HL-60 (cell line): ENCODE results near the gene USH2A.

Experiments used
- POLR2AphosphoS5 ChIP-seq: IDR thresholded peaks from 2 replicates; pipeline ENCODE4 v1.6.1; 2012; ENCODE audit warnings: low read depth
- TF ChIP-seq, protein P1 (sequence below): IDR thresholded peaks from one replicate; pipeline ENCODE4 v1.5.1; 2011; ENCODE audit warnings: low read length, control low read depth, inconsistent platforms; ENCODE audit not compliant: insufficient read depth

DNA sequence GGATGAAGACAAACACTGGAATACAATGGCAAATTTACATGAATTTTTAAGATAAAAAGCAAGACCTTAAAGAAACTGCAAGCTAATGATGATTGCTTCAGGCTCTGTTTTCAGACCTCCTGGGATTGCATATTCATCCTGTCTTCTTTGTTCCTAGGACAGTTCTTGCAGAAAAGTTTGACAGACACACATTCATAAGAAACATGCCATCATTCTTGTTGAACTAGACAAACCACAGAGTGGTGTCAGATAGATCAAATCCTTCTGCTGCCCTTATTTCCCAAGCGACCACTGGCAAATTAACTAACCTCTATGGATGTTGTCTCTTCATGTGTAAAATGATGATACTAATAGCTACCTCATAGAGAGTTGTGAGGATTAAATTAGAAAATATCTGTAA lies 674.8 kb downstream of the USH2A start:
- TF ChIP-seq, protein P1, sequence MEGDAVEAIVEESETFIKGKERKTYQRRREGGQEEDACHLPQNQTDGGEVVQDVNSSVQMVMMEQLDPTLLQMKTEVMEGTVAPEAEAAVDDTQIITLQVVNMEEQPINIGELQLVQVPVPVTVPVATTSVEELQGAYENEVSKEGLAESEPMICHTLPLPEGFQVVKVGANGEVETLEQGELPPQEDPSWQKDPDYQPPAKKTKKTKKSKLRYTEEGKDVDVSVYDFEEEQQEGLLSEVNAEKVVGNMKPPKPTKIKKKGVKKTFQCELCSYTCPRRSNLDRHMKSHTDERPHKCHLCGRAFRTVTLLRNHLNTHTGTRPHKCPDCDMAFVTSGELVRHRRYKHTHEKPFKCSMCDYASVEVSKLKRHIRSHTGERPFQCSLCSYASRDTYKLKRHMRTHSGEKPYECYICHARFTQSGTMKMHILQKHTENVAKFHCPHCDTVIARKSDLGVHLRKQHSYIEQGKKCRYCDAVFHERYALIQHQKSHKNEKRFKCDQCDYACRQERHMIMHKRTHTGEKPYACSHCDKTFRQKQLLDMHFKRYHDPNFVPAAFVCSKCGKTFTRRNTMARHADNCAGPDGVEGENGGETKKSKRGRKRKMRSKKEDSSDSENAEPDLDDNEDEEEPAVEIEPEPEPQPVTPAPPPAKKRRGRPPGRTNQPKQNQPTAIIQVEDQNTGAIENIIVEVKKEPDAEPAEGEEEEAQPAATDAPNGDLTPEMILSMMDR, result no peak
- no peak for TF ChIP-seq POLR2AphosphoS5
